ENCODE measurements around the gene AQP1. TPM values are rescaled to one million over a fixed set of nuclear protein-coding genes. Genes with fewer than 3 reads are reported as not detected.

The AQP1 gene
- total and polyA plus RNA-seq, 2 donors (not counting 1 experiment from before 2014, with no cell fraction given) = not detected

DNA sequence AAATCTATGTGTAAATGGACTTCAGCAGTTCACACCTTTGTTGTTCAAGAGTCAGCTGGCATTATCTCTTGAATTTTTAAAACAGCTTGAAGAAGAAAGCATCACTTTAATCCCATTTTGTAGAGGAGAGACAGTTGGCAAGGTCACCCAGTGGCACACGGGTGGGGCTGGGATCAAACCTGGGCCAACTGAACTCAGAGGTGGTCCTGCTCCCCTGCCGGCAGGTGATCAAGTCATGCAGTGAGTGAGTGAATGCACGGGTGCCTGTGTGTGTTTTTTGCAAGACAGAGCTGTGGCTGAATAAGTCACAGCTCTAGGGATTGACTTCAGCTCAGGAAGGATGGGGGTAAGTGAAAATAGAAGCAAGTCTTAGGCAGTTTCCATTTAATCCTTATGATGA lies 61.6 kb downstream of the AQP1 start:
- H3K4me1 ChIP-seq (ENCODE audit: control insufficient read depth in 2 of 2, insufficient read depth in 2 of 2, low read length in 2 of 2) = peaks cover 4 to 19% of the 10 kb centered on the region in 2 donors
- 79% methylated on average over 3 of the region's 3 CpGs for WGBS (ENCODE audit: insufficient coverage)

More for the DNA sequence above, 61.6 kb downstream of the AQP1 start:
- CTCF ChIA-PET = interaction anchor here (1.7 to 2.5 kb wide), 2 partner anchors 11 to 34 kb away, joined by 12 to 20 read pairs; no protein-coding TSS in a partner anchor
- no peaks in the 10 kb centered on the region for H3K9me3 Mint-ChIP-seq (ENCODE audit: insufficient read depth)
- DNase-seq (no peak), ATAC-seq (ENCODE audit: low read depth) (no peak)
- H3K4me1 Mint-ChIP-seq = peaks cover 26% of the 10 kb centered on the region
- H4K20me1 ChIP-seq (ENCODE audit: control insufficient read depth, insufficient read depth, low read length, poor library complexity, severe bottlenecking) = no peaks in the 10 kb centered on the region
- no peak overlapping the region for H3K27ac Mint-ChIP-seq
- no peak overlapping the region for H3K4me2 ChIP-seq (replicated peaks; ENCODE audit: low read depth, low read length, poor library complexity, severe bottlenecking)
- intact Hi-C loops (cut with micrococcal nuclease) = no loop called here
- no peak overlapping the region for H2AFZ ChIP-seq (ENCODE audit: insufficient read depth, low read depth, low read length, poor library complexity, severe bottlenecking)
- peaks cover 0 to 5% (median 0%) of the 10 kb centered on the region in 4 experiments for H3K27me3 ChIP-seq (replicated peaks in 1 of 4; ENCODE audit: control extremely low read depth in 1 of 4, control insufficient read depth in 3 of 4, insufficient read depth in 4 of 4, low read length in 3 of 4)
- no peak overlapping the region for H3K4me3 Mint-ChIP-seq
- no peaks in the 10 kb centered on the region for H3K79me2 ChIP-seq (ENCODE audit: control insufficient read depth, insufficient read depth, low read length)
- H3K4me3 ChIP-seq (ENCODE audit: control extremely low read depth in 1 of 5, extremely low read depth in 1 of 5, insufficient read depth in 1 of 5, low read depth in 2 of 5, low read length in 4 of 5) = no peak overlapping the region
- H3K36me3 ChIP-seq (replicated peaks in 1 of 2; ENCODE audit: control extremely low read depth in 1 of 2, control insufficient read depth in 1 of 2, extremely low read depth in 1 of 2, insufficient read depth in 2 of 2, low read length in 1 of 2) = no peaks in the 10 kb centered on the region
- POLR2A ChIA-PET = no interaction called here
- H3K9ac ChIP-seq (ENCODE audit: low read length) = no peak overlapping the region
- H3K27ac ChIP-seq (ENCODE audit: low read length in 2 of 2) = no peak overlapping the region
- peaks cover 0 to 6% (median 0%) of the 10 kb centered on the region in 3 donors for H3K9me3 ChIP-seq (ENCODE audit: control extremely low read depth in 1 of 3, control insufficient read depth in 2 of 3, insufficient read depth in 1 of 3, low read length in 2 of 3)
- peaks cover 22% of the 10 kb centered on the region for H3K27me3 Mint-ChIP-seq
- TF ChIP-seq, protein P1, sequence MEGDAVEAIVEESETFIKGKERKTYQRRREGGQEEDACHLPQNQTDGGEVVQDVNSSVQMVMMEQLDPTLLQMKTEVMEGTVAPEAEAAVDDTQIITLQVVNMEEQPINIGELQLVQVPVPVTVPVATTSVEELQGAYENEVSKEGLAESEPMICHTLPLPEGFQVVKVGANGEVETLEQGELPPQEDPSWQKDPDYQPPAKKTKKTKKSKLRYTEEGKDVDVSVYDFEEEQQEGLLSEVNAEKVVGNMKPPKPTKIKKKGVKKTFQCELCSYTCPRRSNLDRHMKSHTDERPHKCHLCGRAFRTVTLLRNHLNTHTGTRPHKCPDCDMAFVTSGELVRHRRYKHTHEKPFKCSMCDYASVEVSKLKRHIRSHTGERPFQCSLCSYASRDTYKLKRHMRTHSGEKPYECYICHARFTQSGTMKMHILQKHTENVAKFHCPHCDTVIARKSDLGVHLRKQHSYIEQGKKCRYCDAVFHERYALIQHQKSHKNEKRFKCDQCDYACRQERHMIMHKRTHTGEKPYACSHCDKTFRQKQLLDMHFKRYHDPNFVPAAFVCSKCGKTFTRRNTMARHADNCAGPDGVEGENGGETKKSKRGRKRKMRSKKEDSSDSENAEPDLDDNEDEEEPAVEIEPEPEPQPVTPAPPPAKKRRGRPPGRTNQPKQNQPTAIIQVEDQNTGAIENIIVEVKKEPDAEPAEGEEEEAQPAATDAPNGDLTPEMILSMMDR (IDR thresholded peaks at IDR 0.05) = no peak
- TF ChIP-seq EZH2 (IDR thresholded peaks at IDR 0.05; ENCODE audit: borderline replicate concordance, insufficient read depth, low read depth, low read length, poor library complexity, severe bottlenecking) = no peak
